HG02798 (cell line): ENCODE measurements around the gene ARL2.

Source experiments
- ATAC-seq: cut with Tn5 transposase; IDR thresholded peaks from one replicate; pipeline ENCODE4 v1.9.1; 2021; ENCODE audit warnings: mild to moderate bottlenecking; ENCODE audit not compliant: unreplicated experiment, poor library complexity

The ARL2 gene

DNA sequence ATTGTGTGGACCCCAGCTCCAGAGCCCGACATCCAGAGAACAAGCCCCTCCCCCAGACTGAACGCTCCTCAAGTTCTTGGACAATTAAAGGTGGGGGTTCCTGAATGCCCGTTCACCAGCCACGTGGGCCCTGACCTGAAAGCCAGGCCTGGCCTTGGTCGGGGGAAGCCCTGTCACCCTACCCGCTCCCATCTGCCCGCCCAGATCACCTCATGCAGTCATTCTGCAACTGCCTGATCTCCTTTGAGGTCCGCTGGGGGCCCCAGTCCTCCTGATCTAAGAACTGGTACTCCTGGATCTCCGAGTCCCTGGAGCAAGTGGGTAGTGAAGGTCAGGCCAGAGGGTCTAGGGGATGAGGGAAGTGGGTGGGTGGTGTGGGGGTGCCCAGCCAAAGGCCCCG lies 53.5 kb downstream of the ARL2 start:
- ATAC-seq = no peak

DNA sequence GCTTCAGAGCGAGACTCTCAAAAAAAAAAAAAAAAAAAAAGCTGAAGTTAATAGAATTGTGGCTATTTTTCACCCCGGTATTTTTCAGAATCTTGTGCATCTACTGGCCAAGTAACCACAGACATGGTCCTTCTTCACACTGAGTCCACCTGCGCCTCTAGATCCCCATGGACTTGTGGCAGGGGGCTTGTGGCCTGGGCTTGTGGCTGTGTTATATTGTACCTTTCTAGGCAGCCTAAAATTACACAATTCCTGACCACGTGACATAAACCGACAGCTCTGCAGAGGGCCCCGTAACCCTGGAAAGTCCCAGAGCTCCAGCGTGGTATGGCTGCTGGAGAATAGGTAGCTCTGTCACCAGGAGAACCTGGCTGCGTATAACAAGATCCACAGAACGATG lies 55.3 kb downstream of the ARL2 start:
- ATAC-seq = no peak
